NCI-H146 treated with DMSO at 0.1 percent for 48 hours (cell line): ENCODE measurements around the gene ILF3.

Experiments
- DNase-seq: peaks from one replicate; lab custom pipeline; 2025; ENCODE audit not compliant: unreplicated experiment; lab: John Stamatoyannopoulos, UW

Gene ILF3

GRCh38 chr19:10727685-10728201 is 73.6 kb downstream of the ILF3 start:
- no peak for DNase-seq

- no peak for DNase-seq
Measured at GRCh38 chr19:10729411-10729810, 75.3 kb downstream of the ILF3 start.

- no peak for DNase-seq
Measured at GRCh38 chr19:10730932-10731331, 76.8 kb downstream of the ILF3 start.

- DNase-seq: no peak
Measured at GRCh38 chr19:10735741-10736140, 81.6 kb downstream of the ILF3 start.

- no peak for DNase-seq
Measured at GRCh38 chr19:10736189-10736588, 82.0 kb downstream of the ILF3 start.

GRCh38 chr19:10736916-10737551 is 82.9 kb downstream of the ILF3 start:
- no peak for DNase-seq

GRCh38 chr19:10737722-10738121 is 83.6 kb downstream of the ILF3 start:
- no peak for DNase-seq

GRCh38 chr19:10740798-10741197 is 86.7 kb downstream of the ILF3 start:
- no peak for DNase-seq
